Measurements from ENCODE around the gene TMCO5A. TPM values are rescaled to one million over a fixed set of nuclear protein-coding genes. Genes with fewer than 3 reads are reported as not detected.

Gene TMCO5A
- total RNA-seq, 2 donors from 2014 or later, result not detected

DNA sequence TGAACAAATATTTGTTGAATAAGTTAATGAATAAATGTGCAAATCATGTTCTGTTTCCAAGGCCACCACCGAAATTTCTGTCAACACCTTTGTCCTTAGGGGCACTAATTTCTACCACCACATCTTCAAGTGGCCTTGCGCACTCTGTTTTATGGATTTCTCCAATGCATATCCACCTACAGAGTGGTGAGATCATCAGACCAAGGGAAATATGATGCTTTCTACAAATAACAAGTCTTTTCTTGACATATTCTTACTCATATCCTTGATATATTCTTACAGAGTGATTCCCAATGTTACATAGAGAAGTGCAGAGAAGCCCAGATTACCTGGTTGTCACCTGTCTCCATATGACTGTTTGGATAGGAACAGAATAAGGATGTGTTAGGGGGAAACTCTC, 36.1 kb upstream of the TMCO5A start:
- intact Hi-C loops (cut with DNase I), result no loop called here
- Histone ChIP-seq H3K4me1 (peaks cover 53% of the 10 kb centered on the region), H3K4me3 (no peak overlapping the region), H3K9me3 (no peaks in the 10 kb centered on the region), H3K27me3 (no peaks in the 10 kb centered on the region), H3K36me3 (replicated peaks in 1 of 2; ENCODE audit: insufficient read depth in 1 of 2, low read depth in 2 of 2) (no peaks in the 10 kb centered on the region), H3K27ac (no peak overlapping the region)
- 54 to 55% methylated on average over 2 of the region's 2 CpGs for WGBS, 2 donors
- ATAC-seq, result no peak
- DNase-seq, result peak in 1 of 4 donors; percentile 24
- TF ChIP-seq POLR2A (IDR thresholded peaks at IDR 0.05) (no peak), CTCF (IDR thresholded peaks at IDR 0.05) (no peak)

DNA sequence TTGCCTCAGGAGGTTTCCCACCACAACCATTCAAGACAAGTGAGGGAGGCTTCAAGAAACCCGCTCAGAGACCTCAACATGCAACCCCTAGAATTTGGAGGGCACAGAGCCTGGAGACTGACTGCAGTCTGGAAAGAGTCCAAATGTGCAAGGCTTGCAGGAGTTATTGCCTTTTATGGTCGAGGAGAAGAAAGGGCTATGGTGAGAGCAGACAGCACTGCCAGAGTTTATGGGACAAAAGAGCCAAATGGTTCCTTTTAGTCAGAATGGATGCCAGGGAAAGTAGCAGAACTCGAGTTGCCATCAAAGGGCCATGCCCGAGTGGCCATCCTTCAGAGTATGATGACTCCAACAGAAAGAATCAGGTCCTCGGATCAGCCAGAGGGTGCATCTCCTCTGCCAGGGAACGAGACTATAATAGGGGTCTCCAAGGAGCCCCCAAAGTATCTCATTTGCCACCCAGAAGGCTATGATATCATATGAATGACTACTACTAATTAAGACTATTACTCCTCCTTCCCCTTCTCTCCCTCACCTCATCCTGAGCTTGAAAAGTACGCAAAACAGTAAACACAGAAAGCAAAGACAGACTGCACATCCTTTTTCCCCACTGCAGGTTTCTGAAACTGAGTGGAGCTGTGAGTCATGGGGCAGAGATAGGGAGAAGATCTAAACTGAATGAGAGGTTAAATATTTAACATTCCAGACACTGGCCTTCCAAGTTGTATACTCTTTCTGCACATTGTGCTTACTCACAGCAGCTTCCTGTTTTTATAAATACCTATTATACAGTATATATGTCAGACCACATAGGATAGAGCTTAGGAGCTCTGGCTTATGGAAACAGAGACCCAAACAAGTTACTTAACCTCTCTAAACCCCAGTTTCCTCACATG, 33.9 kb upstream of the TMCO5A start:
- Histone ChIP-seq H3K9me3 (no peaks in the 10 kb centered on the region), H3K36me3 (replicated peaks in 1 of 2; ENCODE audit: insufficient read depth in 1 of 2, low read depth in 2 of 2) (no peaks in the 10 kb centered on the region), H3K4me3 (no peak overlapping the region), H3K4me1 (peaks cover 56% of the 10 kb centered on the region), H3K27me3 (no peaks in the 10 kb centered on the region), H3K27ac (peak overlapping the region in 1 of 4 donors; percentile 39)
- intact Hi-C loops (cut with DNase I), result no loop called here
- 76 to 81% methylated on average over 7 of the region's 7 CpGs for WGBS, 2 donors
- no peak for TF ChIP-seq POLR2A (IDR thresholded peaks at IDR 0.05)
- ATAC-seq (no peak), DNase-seq (no peak)

GRCh38 chr15:37902126-37902525, 32.3 kb upstream of the TMCO5A start:
- Histone ChIP-seq H3K4me3 (no peak overlapping the region), H3K27me3 (no peaks in the 10 kb centered on the region), H3K36me3 (replicated peaks in 1 of 2; ENCODE audit: insufficient read depth in 1 of 2, low read depth in 2 of 2) (no peaks in the 10 kb centered on the region), H3K9me3 (no peaks in the 10 kb centered on the region), H3K4me1 (peaks cover 56% of the 10 kb centered on the region), H3K27ac (peak overlapping the region in 1 of 4 donors; percentile 39)
- intact Hi-C loops (cut with DNase I), result no loop called here
- TF ChIP-seq CTCF (IDR thresholded peaks at IDR 0.05), result no peak
- TF ChIP-seq POLR2A (IDR thresholded peaks at IDR 0.05), result no peak
- ATAC-seq, result peak; percentile 76
- DNase-seq, result peak in 2 of 4 donors; percentile 10 to 24

- Histone ChIP-seq H3K4me1 (peaks cover 45% of the 10 kb centered on the region), H3K27me3 (no peaks in the 10 kb centered on the region), H3K27ac (peak overlapping the region in 1 of 4 donors; percentile 39), H3K9me3 (no peaks in the 10 kb centered on the region), H3K36me3 (replicated peaks in 1 of 2; ENCODE audit: insufficient read depth in 1 of 2, low read depth in 2 of 2) (no peaks in the 10 kb centered on the region), H3K4me3 (no peak overlapping the region)
- 36 to 46% methylated on average over 11 of the region's 11 CpGs for whole genome bisulfite sequencing, 2 donors
- intact Hi-C loops (cut with DNase I), result no loop called here
- ATAC-seq (peak; percentile 37), DNase-seq (peak in 1 of 4 donors; percentile 36)
- TF ChIP-seq CTCF (IDR thresholded peaks at IDR 0.05) (no peak), POLR2A (IDR thresholded peaks at IDR 0.05) (no peak)
Observed at GRCh38 chr15:37903919-37904625, 30.4 kb upstream of the TMCO5A start.

DNA sequence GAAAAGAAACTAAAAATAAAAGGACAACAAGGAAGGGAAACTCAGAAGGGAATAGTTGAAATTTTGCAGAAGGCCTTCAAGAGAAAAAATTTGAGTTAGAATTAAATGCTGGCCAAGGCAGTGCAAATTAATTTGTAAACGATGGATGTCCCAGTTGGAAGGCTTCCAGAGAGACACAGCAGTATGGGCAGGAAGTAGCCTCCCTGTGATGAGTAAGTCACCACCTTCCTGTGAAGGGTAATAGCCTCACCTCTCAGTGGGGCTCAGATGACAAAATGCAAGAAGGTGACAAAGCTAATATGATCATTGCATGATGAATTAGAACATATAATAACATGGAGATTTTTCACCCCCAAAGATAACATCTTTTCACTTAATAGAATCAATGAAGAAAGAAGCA, 27.3 kb upstream of the TMCO5A start:
- TF ChIP-seq CTCF (IDR thresholded peaks at IDR 0.05) (no peak), POLR2A (IDR thresholded peaks at IDR 0.05) (no peak)
- Histone ChIP-seq H3K9me3 (no peaks in the 10 kb centered on the region), H3K36me3 (replicated peaks in 1 of 2; ENCODE audit: insufficient read depth in 1 of 2, low read depth in 2 of 2) (no peaks in the 10 kb centered on the region), H3K4me3 (no peak overlapping the region), H3K27ac (no peak overlapping the region), H3K27me3 (no peaks in the 10 kb centered on the region), H3K4me1 (peaks cover 17% of the 10 kb centered on the region)
- intact Hi-C loops (cut with DNase I), result no loop called here
- 24 to 33% methylated on average over 1 of the region's 1 CpG for WGBS, 2 donors
- DNase-seq (peak in 1 of 4 donors; percentile 22), ATAC-seq (no peak)
